Endothelial cell of umbilical vein (primary cell): ENCODE results near the gene RNF213.

Experiments used
- EZH2 ChIP-seq: IDR thresholded peaks from 2 replicates; pipeline ENCODE4 v1.6.1; 2012; ENCODE audit warnings: borderline replicate concordance, low read depth, mild to moderate bottlenecking, moderate library complexity, low read length, inconsistent platforms; ENCODE audit not compliant: severe bottlenecking
- FOS ChIP-seq: IDR thresholded peaks from 2 replicates; pipeline ENCODE4 v1.6.1; 2011; ENCODE audit warnings: mild to moderate bottlenecking, low read length, moderate library complexity, borderline replicate concordance; ENCODE audit not compliant: insufficient read depth
- GATA2 ChIP-seq: IDR thresholded peaks from 2 replicates; pipeline ENCODE4 v1.7.0; 2011; ENCODE audit warnings: low read depth, mild to moderate bottlenecking, moderate library complexity, mixed read lengths, low read length; ENCODE audit not compliant: insufficient read length, insufficient read depth
- JUN ChIP-seq: IDR thresholded peaks from 2 replicates; pipeline ENCODE4 v1.6.1; 2011; ENCODE audit warnings: borderline replicate concordance, low read depth; ENCODE audit not compliant: insufficient read length, insufficient read depth
- MYC ChIP-seq: IDR thresholded peaks from one replicate; pipeline ENCODE4 v1.6.1; 2011; ENCODE audit warnings: mild to moderate bottlenecking, low read depth, low read length
- POLR2A ChIP-seq: IDR thresholded peaks from 2 replicates; pipeline ENCODE4 v1.6.1; 2012; ENCODE audit warnings: low read depth, mild to moderate bottlenecking, control low read depth, low read length
- POLR2AphosphoS5 ChIP-seq: IDR thresholded peaks from 2 replicates; pipeline ENCODE4 v1.6.1; 2012; ENCODE audit warnings: low read depth, mild to moderate bottlenecking, control low read depth, low read length, moderate library complexity; ENCODE audit not compliant: insufficient read depth
- TF ChIP-seq, protein P1 (sequence below), 2 donors: IDR thresholded peaks; 1 replicate in 1 of 2; 2 replicates in 1 of 2; pipeline ENCODE4 v1.5.1; 2011; ENCODE audit warnings: low read length in 2 of 2, mild to moderate bottlenecking in 2 of 2, moderate library complexity in 2 of 2, control low read depth in 1 of 2, inconsistent platforms in 1 of 2, low read depth in 1 of 2; ENCODE audit not compliant: insufficient read depth in 1 of 2; ENCODE audit errors: extremely low read depth in 1 of 2
- TF ChIP-seq, protein P2 (sequence below): IDR thresholded peaks from 2 replicates; pipeline ENCODE4 v1.6.1; 2011; ENCODE audit not compliant: insufficient read depth, insufficient read length

DNA sequence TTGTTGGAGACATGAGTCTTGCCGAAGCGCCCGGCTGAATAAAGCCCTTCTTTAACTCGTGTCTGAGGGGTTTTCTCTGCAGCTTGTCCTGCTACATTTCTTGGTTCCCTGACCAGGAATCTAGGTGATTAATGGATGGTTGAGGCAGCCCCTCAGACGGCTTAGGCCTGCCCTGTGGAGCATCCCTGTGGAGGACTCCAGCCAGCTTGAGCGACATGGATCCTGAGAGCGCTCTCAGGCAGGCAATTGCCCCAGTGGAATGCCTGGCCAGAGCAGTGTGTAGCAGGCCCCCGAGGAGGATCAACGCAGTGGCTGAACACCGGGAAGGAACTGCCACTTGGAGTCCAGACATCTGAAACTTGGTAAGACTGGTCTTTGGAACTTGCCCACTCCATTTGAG, 137.0 kb downstream of the RNF213 start:
- TF ChIP-seq, protein P1, sequence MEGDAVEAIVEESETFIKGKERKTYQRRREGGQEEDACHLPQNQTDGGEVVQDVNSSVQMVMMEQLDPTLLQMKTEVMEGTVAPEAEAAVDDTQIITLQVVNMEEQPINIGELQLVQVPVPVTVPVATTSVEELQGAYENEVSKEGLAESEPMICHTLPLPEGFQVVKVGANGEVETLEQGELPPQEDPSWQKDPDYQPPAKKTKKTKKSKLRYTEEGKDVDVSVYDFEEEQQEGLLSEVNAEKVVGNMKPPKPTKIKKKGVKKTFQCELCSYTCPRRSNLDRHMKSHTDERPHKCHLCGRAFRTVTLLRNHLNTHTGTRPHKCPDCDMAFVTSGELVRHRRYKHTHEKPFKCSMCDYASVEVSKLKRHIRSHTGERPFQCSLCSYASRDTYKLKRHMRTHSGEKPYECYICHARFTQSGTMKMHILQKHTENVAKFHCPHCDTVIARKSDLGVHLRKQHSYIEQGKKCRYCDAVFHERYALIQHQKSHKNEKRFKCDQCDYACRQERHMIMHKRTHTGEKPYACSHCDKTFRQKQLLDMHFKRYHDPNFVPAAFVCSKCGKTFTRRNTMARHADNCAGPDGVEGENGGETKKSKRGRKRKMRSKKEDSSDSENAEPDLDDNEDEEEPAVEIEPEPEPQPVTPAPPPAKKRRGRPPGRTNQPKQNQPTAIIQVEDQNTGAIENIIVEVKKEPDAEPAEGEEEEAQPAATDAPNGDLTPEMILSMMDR (IDR thresholded peaks at IDR 0.05; ENCODE audit: extremely low read depth in 1 of 2, insufficient read depth in 1 of 2, low read depth in 1 of 2, low read length in 2 of 2): no peak
- TF ChIP-seq JUN (no peak), GATA2 (no peak), POLR2AphosphoS5 (no peak), EZH2 (no peak), POLR2A (no peak), FOS (no peak), MYC (no peak)
- TF ChIP-seq, protein P2, sequence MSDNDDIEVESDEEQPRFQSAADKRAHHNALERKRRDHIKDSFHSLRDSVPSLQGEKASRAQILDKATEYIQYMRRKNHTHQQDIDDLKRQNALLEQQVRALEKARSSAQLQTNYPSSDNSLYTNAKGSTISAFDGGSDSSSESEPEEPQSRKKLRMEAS: no peak
